H1 (cell line): ENCODE results near the gene IRF4.

Experiments
- ATF3 ChIP-seq: IDR thresholded peaks from 2 replicates; pipeline ENCODE4 v1.6.1; 2011; ENCODE audit warnings: low read depth, mild to moderate bottlenecking, low read length; ENCODE audit not compliant: insufficient read depth
- BCL11A ChIP-seq, 2 experiments: IDR thresholded peaks; one replicate each; pipeline ENCODE4 v1.6.1; 2011; ENCODE audit warnings: low read depth in 2 of 2, low read length in 2 of 2, mild to moderate bottlenecking in 2 of 2
- CTCF ChIP-seq, 3 experiments: IDR thresholded peaks; 1 replicate in 2 of 3; 2 replicates in 1 of 3; pipeline versions ENCODE4 v1.5.1 to v1.6.1; 2011; ENCODE audit warnings: low read length in 3 of 3, mild to moderate bottlenecking in 3 of 3, inconsistent platforms in 2 of 3, low read depth in 1 of 3, moderate library complexity in 1 of 3; ENCODE audit not compliant: insufficient read depth in 1 of 3; ENCODE audit errors: control extremely low read depth in 1 of 3
- POLR2A ChIP-seq, 2 experiments: IDR thresholded peaks; 1 replicate in 1 of 2; 2 replicates in 1 of 2; pipeline ENCODE4 v1.6.1; 2011; ENCODE audit warnings: low read depth in 2 of 2, low read length in 2 of 2, mild to moderate bottlenecking in 2 of 2; ENCODE audit errors: control extremely low read depth in 1 of 2
- RAD21 ChIP-seq, 2 experiments: IDR thresholded peaks in 1 of 2; conservative IDR thresholded peaks in 1 of 2; 2 replicates each; pipeline ENCODE4 v1.6.1; 2011; ENCODE audit warnings: low read depth in 2 of 2, low read length in 2 of 2, improper control_type of control experiment in 1 of 2, inconsistent platforms in 1 of 2, mild to moderate bottlenecking in 1 of 2, moderate library complexity in 1 of 2
- TAF1 ChIP-seq: IDR thresholded peaks from 2 replicates; pipeline ENCODE4 v1.6.1; 2011; ENCODE audit warnings: mild to moderate bottlenecking, low read depth, low read length
- TBP ChIP-seq: IDR thresholded peaks from 2 replicates; pipeline ENCODE4 v1.6.1; 2011; ENCODE audit warnings: low read depth, low read length, improper control_type of control experiment
- YY1 ChIP-seq: IDR thresholded peaks from 2 replicates; pipeline ENCODE4 v1.6.1; 2011; ENCODE audit warnings: low read depth, mild to moderate bottlenecking, low read length

- no peak for TF ChIP-seq ATF3
- TF ChIP-seq CTCF (IDR thresholded peaks at IDR 0.05; ENCODE audit: control extremely low read depth in 1 of 3, insufficient read depth in 1 of 3, low read depth in 1 of 3, low read length in 3 of 3), result no peak
- TF ChIP-seq TBP, result no peak
- no peak for TF ChIP-seq POLR2A (IDR thresholded peaks at IDR 0.05; ENCODE audit: control extremely low read depth in 1 of 2, low read depth in 2 of 2, low read length in 2 of 2)
- no peak for TF ChIP-seq RAD21 (IDR thresholded peaks at IDR 0.05 in 1 of 2, conservative IDR thresholded peaks at IDR 0.05 in 1 of 2; ENCODE audit: low read depth in 2 of 2, low read length in 2 of 2)
- no peak for TF ChIP-seq TAF1
- TF ChIP-seq YY1, result no peak
- TF ChIP-seq BCL11A (IDR thresholded peaks at IDR 0.05; ENCODE audit: low read depth in 2 of 2, low read length in 2 of 2), result no peak
Observed at GRCh38 chr6:341914-342831, 49.4 kb upstream of the IRF4 start.
